Measurements from ENCODE around the gene KCNIP1. TPM values are rescaled to one million over a fixed set of nuclear protein-coding genes. Genes with fewer than 3 reads are reported as not detected.

Gene KCNIP1
- total RNA-seq, 1 donor from 2014 or later, result 5.3 TPM

DNA sequence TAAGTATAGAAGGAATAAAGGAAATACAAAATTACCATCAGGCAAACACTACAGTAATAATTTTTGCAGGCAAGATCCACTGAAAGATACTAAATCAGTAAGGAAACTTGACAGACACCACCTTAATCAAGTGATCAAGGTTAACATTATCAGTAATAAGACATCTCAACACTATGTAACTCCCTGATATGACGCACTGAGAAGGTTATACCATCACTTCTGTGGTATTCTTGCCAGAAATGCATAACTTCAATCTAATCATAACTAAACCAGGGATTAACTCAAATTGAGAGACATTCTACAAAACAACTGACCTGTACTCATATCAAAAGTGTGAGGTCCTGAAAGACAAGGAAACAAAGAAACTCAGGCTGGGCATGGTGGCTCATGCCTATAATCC is 227.2 kb downstream of the KCNIP1 start:
- Mint-ChIP-seq H3K9me3 (peaks cover 11% of the 10 kb centered on the region), H3K36me3 (no peaks in the 10 kb centered on the region), H3K27me3 (peaks cover 9% of the 10 kb centered on the region), H3K4me1 (ENCODE audit: unreplicated experiment) (no peaks in the 10 kb centered on the region), H3K27ac (no peak overlapping the region), H3K4me3 (no peak overlapping the region)
- TF ChIP-seq, protein P1, sequence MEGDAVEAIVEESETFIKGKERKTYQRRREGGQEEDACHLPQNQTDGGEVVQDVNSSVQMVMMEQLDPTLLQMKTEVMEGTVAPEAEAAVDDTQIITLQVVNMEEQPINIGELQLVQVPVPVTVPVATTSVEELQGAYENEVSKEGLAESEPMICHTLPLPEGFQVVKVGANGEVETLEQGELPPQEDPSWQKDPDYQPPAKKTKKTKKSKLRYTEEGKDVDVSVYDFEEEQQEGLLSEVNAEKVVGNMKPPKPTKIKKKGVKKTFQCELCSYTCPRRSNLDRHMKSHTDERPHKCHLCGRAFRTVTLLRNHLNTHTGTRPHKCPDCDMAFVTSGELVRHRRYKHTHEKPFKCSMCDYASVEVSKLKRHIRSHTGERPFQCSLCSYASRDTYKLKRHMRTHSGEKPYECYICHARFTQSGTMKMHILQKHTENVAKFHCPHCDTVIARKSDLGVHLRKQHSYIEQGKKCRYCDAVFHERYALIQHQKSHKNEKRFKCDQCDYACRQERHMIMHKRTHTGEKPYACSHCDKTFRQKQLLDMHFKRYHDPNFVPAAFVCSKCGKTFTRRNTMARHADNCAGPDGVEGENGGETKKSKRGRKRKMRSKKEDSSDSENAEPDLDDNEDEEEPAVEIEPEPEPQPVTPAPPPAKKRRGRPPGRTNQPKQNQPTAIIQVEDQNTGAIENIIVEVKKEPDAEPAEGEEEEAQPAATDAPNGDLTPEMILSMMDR (conservative IDR thresholded peaks at IDR 0.05), result no peak
- no peak for DNase-seq (ENCODE audit: extremely low spot score, unreplicated experiment)

DNA sequence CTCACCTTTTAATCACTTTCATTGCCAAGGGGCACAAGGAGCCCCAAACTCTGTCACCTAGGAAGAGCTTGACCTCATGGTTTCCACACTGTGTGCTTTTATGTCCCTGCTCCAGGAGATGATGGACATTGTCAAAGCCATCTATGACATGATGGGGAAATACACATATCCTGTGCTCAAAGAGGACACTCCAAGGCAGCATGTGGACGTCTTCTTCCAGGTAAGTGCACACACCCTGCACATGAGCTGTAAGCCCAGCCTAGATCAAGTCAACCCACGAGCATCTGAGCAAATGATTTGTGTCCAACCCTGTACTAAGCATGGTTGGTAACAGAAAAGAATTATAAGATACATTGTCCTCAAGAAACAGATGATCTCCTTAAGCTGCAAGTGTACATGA is 228.9 kb downstream of the KCNIP1 start:
- Mint-ChIP-seq H3K4me1 (ENCODE audit: unreplicated experiment) (no peaks in the 10 kb centered on the region), H3K27ac (no peak overlapping the region), H3K27me3 (peaks cover 5% of the 10 kb centered on the region), H3K4me3 (no peak overlapping the region), H3K9me3 (peaks cover 15% of the 10 kb centered on the region), H3K36me3 (no peaks in the 10 kb centered on the region)
- TF ChIP-seq, protein P1 (conservative IDR thresholded peaks at IDR 0.05), result no peak
- no peak for DNase-seq (ENCODE audit: extremely low spot score, unreplicated experiment)

DNA sequence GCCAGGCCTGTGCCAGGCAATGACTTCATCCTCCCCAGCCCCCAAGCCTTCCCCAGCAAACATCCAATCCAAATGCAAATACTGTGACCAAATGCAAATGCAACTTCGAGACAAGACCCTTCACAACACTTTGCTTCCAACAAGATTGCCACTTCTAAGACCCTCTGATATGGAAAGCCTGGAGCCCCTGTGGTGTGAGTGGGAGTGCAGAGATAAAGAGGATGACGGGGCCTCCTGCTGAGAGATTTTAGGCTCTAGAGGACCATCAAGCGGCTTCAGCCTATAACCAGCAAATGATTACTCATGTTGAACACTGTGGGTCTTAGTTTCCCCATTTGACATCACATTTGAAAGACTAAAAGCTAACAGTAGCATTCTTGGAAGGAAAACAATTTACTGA is 233.1 kb downstream of the KCNIP1 start:
- Mint-ChIP-seq H3K27me3 (peaks cover 18% of the 10 kb centered on the region), H3K27ac (no peak overlapping the region), H3K9me3 (peaks cover 15% of the 10 kb centered on the region), H3K36me3 (no peaks in the 10 kb centered on the region), H3K4me1 (ENCODE audit: unreplicated experiment) (no peaks in the 10 kb centered on the region), H3K4me3 (no peak overlapping the region)
- TF ChIP-seq, protein P1 (conservative IDR thresholded peaks at IDR 0.05), result no peak
- peak; percentile 13 for DNase-seq (ENCODE audit: extremely low spot score, unreplicated experiment)

DNA sequence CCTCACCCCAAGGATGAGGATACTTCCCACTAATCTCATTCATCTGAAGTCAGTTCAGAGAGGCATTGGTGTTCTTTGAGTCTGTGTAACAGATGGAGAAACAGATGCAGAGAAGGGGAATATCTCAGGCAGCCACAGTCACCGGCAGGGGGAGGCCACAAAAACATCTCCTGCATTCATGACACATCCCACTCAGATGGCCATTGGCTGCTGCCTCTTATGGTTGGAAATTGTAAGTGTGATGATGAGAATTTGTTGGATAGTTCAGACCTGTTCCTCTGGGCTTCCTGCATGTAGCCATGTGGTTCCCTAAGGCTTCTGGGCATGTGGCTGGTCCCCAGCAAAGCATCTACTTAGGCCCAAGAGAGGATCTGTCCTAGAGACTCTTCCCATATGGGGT is 233.8 kb downstream of the KCNIP1 start:
- no peaks in the 10 kb centered on the region for H3K4me1 Mint-ChIP-seq (ENCODE audit: unreplicated experiment)
- no peak overlapping the region for H3K4me3 Mint-ChIP-seq
- TF ChIP-seq, protein P1 (conservative IDR thresholded peaks at IDR 0.05), result no peak
- H3K9me3 Mint-ChIP-seq, result peaks cover 15% of the 10 kb centered on the region
- peaks cover 20% of the 10 kb centered on the region for H3K27me3 Mint-ChIP-seq
- peak; percentile 18 for DNase-seq (ENCODE audit: extremely low spot score, unreplicated experiment)
- H3K36me3 Mint-ChIP-seq, result no peaks in the 10 kb centered on the region
- H3K27ac Mint-ChIP-seq, result no peak overlapping the region

DNA sequence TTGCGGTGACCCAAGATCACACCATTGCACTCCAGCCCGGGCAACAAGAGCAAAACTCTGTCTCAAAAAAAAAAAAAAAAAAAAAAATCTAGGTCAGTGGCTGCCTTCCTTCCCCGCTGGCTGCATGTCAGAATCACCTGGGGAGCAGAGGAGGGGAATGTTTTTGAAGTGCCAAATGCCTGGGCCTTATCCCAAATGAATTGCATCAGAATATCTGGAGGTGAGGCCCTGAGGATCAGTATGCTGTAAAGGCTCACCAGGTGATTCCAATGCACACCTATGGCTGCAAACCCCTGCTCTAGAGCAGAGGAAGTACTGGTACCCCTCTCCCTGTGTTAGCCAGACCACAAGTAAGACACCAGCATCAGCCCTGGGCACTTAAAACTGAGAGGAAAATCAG is 235.0 kb downstream of the KCNIP1 start:
- TF ChIP-seq, protein P1 (conservative IDR thresholded peaks at IDR 0.05), result no peak
- DNase-seq (ENCODE audit: extremely low spot score, unreplicated experiment), result no peak
- Mint-ChIP-seq H3K4me1 (ENCODE audit: unreplicated experiment) (no peaks in the 10 kb centered on the region), H3K36me3 (no peaks in the 10 kb centered on the region), H3K27me3 (peaks cover 26% of the 10 kb centered on the region), H3K27ac (no peak overlapping the region), H3K9me3 (peaks cover 15% of the 10 kb centered on the region), H3K4me3 (no peak overlapping the region)

DNA sequence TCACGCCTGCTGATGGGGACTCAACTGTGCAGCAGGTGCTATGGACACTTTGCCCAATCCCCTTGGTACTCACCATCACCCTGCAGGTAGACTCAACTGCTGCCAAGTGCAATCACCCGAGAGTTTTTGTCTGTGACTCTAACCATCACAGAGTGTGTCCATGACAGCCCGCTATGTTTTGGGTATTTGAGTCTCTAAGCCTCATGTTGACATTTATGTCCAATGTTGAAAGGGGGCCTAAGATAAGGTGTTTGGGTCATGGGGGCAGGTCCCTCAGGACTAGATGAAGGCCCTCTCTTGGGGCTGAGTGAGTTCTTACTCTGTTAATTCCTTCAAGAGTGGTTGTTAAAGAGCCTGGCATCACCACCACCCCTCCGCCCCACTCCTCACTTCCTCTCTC is 235.6 kb downstream of the KCNIP1 start:
- no peak for DNase-seq (ENCODE audit: extremely low spot score, unreplicated experiment)
- peaks cover 30% of the 10 kb centered on the region for H3K27me3 Mint-ChIP-seq
- H3K27ac Mint-ChIP-seq, result no peak overlapping the region
- no peaks in the 10 kb centered on the region for H3K36me3 Mint-ChIP-seq
- H3K4me3 Mint-ChIP-seq, result no peak overlapping the region
- no peaks in the 10 kb centered on the region for H3K4me1 Mint-ChIP-seq (ENCODE audit: unreplicated experiment)
- peaks cover 15% of the 10 kb centered on the region for H3K9me3 Mint-ChIP-seq
- TF ChIP-seq, protein P1 (conservative IDR thresholded peaks at IDR 0.05), result no peak

Data from type B pancreatic cell (in vitro differentiated cells).